Neural progenitor cell (in vitro differentiated cells): Measurements from ENCODE around the gene LY86.

Experiments used
- EZH2 ChIP-seq: fragments of 200-600 bp; sonication (generic); IDR thresholded peaks from 2 replicates; pipeline ENCODE4 v1.6.1; 2017; ENCODE audit warnings: antibody characterized with exemption, mild to moderate bottlenecking, moderate library complexity
- EZH2phosphoT487 ChIP-seq: fragments of 200-600 bp; sonication (generic); IDR thresholded peaks from 2 replicates; pipeline ENCODE4 v1.6.1; 2017; ENCODE audit warnings: antibody characterized with exemption
- TF ChIP-seq, protein P1 (sequence below): fragments of 200-600 bp; sonication (generic); IDR thresholded peaks from 2 replicates; pipeline ENCODE4 v1.5.1; 2017; ENCODE audit warnings: antibody characterized with exemption, mild to moderate bottlenecking

DNA sequence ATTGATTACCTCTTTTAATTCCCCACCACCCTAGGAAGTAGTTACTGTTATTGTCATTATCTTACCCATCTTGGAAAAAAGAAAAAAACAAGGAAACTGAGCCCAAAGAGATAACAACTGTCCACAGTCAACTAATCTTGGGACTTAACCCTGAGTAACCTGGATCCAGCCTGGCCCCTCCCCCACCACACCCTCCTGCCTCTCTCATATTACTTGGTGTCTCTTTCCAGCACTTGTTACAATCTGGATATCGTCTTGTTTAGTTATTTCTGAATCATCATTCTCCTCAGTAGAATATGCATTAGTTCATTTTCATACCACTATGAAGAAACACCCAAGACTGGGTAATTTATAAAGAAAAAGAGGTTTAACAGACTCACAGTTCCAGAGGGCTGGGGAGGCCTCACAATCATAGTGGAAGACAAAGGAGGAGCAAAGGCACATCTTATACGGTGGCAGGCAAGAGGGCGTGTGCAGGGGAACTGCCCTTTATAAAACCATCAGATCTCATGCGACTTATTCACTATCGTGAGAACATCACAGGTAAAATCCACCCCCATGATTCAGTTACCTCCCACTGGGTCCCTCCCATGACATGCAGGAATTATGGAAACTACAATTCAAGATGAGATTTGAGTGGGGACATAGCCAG, 60.3 kb downstream of the LY86 start:
- TF ChIP-seq, protein P1, sequence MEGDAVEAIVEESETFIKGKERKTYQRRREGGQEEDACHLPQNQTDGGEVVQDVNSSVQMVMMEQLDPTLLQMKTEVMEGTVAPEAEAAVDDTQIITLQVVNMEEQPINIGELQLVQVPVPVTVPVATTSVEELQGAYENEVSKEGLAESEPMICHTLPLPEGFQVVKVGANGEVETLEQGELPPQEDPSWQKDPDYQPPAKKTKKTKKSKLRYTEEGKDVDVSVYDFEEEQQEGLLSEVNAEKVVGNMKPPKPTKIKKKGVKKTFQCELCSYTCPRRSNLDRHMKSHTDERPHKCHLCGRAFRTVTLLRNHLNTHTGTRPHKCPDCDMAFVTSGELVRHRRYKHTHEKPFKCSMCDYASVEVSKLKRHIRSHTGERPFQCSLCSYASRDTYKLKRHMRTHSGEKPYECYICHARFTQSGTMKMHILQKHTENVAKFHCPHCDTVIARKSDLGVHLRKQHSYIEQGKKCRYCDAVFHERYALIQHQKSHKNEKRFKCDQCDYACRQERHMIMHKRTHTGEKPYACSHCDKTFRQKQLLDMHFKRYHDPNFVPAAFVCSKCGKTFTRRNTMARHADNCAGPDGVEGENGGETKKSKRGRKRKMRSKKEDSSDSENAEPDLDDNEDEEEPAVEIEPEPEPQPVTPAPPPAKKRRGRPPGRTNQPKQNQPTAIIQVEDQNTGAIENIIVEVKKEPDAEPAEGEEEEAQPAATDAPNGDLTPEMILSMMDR: no peak
- TF ChIP-seq EZH2phosphoT487: no peak
- no peak for TF ChIP-seq EZH2
